ENCODE measurements around the gene GCC2. TPM values are rescaled to one million over a fixed set of nuclear protein-coding genes. Genes with fewer than 3 reads are reported as not detected.

GCC2 gene
- total and polyA plus RNA-seq, 2 donors (not counting 3 experiments of a cell fraction or from before 2014, with no cell fraction given) = 4.1 to 38.7 TPM

DNA sequence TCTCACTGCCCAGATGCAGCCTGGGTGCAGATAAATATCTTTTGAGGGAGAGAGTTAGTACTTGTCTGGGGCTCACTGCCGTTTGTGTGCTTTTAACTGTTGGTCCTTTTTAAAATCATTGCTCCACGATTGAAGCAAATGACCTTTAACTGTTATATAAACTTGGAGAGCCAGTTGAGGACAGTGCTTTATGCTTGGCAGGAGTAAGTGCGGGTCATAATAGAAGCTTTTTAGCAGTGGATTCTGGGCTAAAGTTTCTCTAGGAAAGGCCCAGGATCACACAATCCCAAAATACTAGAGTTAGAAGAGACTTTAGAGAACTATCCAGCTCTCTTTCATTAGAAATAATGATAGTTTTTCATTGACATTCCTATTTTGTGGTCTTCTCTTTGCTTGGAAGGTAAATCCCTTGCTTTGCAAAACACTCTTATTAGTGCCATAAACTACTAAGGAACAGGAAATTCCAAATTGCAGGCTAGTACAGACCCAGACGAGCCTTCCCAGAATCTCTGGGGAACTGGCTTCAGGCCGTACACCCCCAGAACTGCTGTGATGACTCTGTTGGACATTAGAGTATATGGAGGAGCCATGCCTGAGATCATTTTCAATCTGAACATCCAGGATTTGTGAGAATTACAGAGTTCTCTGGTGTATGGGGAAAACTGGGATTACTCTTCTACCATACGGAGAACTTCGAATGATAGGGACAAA, 104.4 kb downstream of the GCC2 start:
- peak overlapping the region; percentile 27 for H3K4me2 ChIP-seq (ENCODE audit: insufficient read depth, low read length)
- intact Hi-C loops (cut with micrococcal nuclease) (no loop called here), dilution Hi-C loops (cut with MboI; ENCODE audit: extremely low pct_ligation_motif_present, low sequenced_read_pairs) (no loop called here)
- no peak for DNase-seq (ENCODE audit: low read depth, low spot score)
- H3K9me1 ChIP-seq (replicated peaks; ENCODE audit: control insufficient read depth, extremely low read depth, insufficient read depth, low read length) = no peaks in the 10 kb centered on the region
- no peak overlapping the region for H2AFZ ChIP-seq (ENCODE audit: low read depth, low read length)
- no peaks in the 10 kb centered on the region for H4K20me1 ChIP-seq (replicated peaks; ENCODE audit: control insufficient read depth, extremely low read depth, insufficient read depth, low read length)
- H3K36me3 ChIP-seq (ENCODE audit: control insufficient read depth in 2 of 2, extremely low read depth in 1 of 2, insufficient read depth in 2 of 2, low read length in 2 of 2) = no peaks in the 10 kb centered on the region
- POLR2A ChIA-PET = no interaction called here
- H3K79me2 ChIP-seq (ENCODE audit: control insufficient read depth, insufficient read depth, low read length) = peaks cover 58% of the 10 kb centered on the region
- H3K4me1 ChIP-seq (ENCODE audit: control insufficient read depth, extremely low read depth, insufficient read depth, low read length) = peaks cover 15% of the 10 kb centered on the region
- peak overlapping the region; percentile 20 for H3K27ac ChIP-seq (ENCODE audit: insufficient read depth, low read depth, low read length)
- no peak overlapping the region for H3K4me3 ChIP-seq (replicated peaks in 1 of 3; ENCODE audit: insufficient read depth in 1 of 3, low read depth in 1 of 3, low read length in 3 of 3)
- H3K9ac ChIP-seq (replicated peaks; ENCODE audit: extremely low read depth, insufficient read depth, low read length) = no peak overlapping the region
- TF ChIP-seq POLR2AphosphoS5 (IDR thresholded peaks at IDR 0.05; ENCODE audit: insufficient read depth, low read depth, low read length) = no peak
- no peak for TF ChIP-seq POLR2A (IDR thresholded peaks at IDR 0.05; ENCODE audit: low read depth, low read length)
- TF ChIP-seq MYC (IDR thresholded peaks at IDR 0.05; ENCODE audit: low read depth, low read length) = no peak
- TF ChIP-seq GATA2 (IDR thresholded peaks at IDR 0.05; ENCODE audit: insufficient read depth, insufficient read length, low read depth, low read length) = no peak
- TF ChIP-seq, protein P1, sequence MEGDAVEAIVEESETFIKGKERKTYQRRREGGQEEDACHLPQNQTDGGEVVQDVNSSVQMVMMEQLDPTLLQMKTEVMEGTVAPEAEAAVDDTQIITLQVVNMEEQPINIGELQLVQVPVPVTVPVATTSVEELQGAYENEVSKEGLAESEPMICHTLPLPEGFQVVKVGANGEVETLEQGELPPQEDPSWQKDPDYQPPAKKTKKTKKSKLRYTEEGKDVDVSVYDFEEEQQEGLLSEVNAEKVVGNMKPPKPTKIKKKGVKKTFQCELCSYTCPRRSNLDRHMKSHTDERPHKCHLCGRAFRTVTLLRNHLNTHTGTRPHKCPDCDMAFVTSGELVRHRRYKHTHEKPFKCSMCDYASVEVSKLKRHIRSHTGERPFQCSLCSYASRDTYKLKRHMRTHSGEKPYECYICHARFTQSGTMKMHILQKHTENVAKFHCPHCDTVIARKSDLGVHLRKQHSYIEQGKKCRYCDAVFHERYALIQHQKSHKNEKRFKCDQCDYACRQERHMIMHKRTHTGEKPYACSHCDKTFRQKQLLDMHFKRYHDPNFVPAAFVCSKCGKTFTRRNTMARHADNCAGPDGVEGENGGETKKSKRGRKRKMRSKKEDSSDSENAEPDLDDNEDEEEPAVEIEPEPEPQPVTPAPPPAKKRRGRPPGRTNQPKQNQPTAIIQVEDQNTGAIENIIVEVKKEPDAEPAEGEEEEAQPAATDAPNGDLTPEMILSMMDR (IDR thresholded peaks at IDR 0.05; ENCODE audit: extremely low read depth in 1 of 2, insufficient read depth in 1 of 2, low read depth in 1 of 2, low read length in 2 of 2) = no peak
- TF ChIP-seq EZH2 (IDR thresholded peaks at IDR 0.05; ENCODE audit: borderline replicate concordance, low read depth, low read length, severe bottlenecking) = no peak
- TF ChIP-seq JUN (IDR thresholded peaks at IDR 0.05; ENCODE audit: borderline replicate concordance, insufficient read depth, insufficient read length, low read depth) = no peak
- TF ChIP-seq FOS (IDR thresholded peaks at IDR 0.05; ENCODE audit: borderline replicate concordance, insufficient read depth, low read length) = no peak
- no peak for TF ChIP-seq MAX (IDR thresholded peaks at IDR 0.05; ENCODE audit: insufficient read depth, insufficient read length)
- CTCF ChIA-PET = interaction anchor here (0.6 to 4.2 kb wide), 4 partner anchors 11 to 33 kb away, joined by 3 to 13 read pairs (median 6); no protein-coding TSS in a partner anchor
- no peak for FAIRE-seq
- BruUV-seq (replicated peaks) = no TSS peak
- no peaks in the 10 kb centered on the region for H3K9me3 ChIP-seq (replicated peaks; ENCODE audit: control insufficient read depth, insufficient read depth, low read length)
- no peaks in the 10 kb centered on the region for H3K27me3 ChIP-seq (ENCODE audit: control insufficient read depth in 2 of 2, insufficient read depth in 2 of 2, low read length in 2 of 2)
